Measurements from ENCODE around the gene SLC51B.
"Not testable (repeated sequence)": the region's sequence is repeated elsewhere in the genome, so short reads cannot be mapped to it uniquely, and the experiment has no call there.

Gene SLC51B

GRCh38 chr15:65044724-65045481, at the start of gene SLC51B:
SLC51B (plus strand) TSS chr15:65045387; CDS start chr15:65050005, 4,618 bp downstream.
- no peak for DNase-seq (ENCODE audit: low spot score)
- in situ Hi-C loops (cut with MboI; ENCODE audit: low pct_unique_long_range_greater_than_20kb, low sequenced_read_pairs, unreplicated experiment): no loop called here

GRCh38 chr15:64997066-64997465, 48.1 kb upstream of the SLC51B start:
- in situ Hi-C loops (cut with MboI; ENCODE audit: low pct_unique_long_range_greater_than_20kb, low sequenced_read_pairs, unreplicated experiment): no loop called here
- TF ChIP-seq CTCF (IDR thresholded peaks at IDR 0.05; ENCODE audit: extremely low read depth, insufficient read depth, missing control alignments): no peak
- DNase-seq (ENCODE audit: low spot score): no peak

More at GRCh38 chr15:65044724-65045481, at the start of gene SLC51B:
- no peak for TF ChIP-seq CTCF (IDR thresholded peaks at IDR 0.05; ENCODE audit: extremely low read depth, insufficient read depth, missing control alignments)

- no peak for DNase-seq (ENCODE audit: low spot score)
- TF ChIP-seq CTCF (IDR thresholded peaks at IDR 0.05; ENCODE audit: extremely low read depth, insufficient read depth, missing control alignments): no peak
- in situ Hi-C loops (cut with MboI; ENCODE audit: low pct_unique_long_range_greater_than_20kb, low sequenced_read_pairs, unreplicated experiment): no loop called here
Measured at GRCh38 chr15:64997745-64998375, 47.3 kb upstream of the SLC51B start.

- TF ChIP-seq CTCF (IDR thresholded peaks at IDR 0.05; ENCODE audit: extremely low read depth, insufficient read depth, missing control alignments): no peak
Measured at GRCh38 chr15:65004993-65005392, 40.2 kb upstream of the SLC51B start.

GRCh38 chr15:65006876-65007275, 38.3 kb upstream of the SLC51B start:
- no peak for TF ChIP-seq CTCF (IDR thresholded peaks at IDR 0.05; ENCODE audit: extremely low read depth, insufficient read depth, missing control alignments)
- DNase-seq (ENCODE audit: low spot score): no peak
- in situ Hi-C loops (cut with MboI; ENCODE audit: low pct_unique_long_range_greater_than_20kb, low sequenced_read_pairs, unreplicated experiment): no loop called here

More at GRCh38 chr15:65004993-65005392, 40.2 kb upstream of the SLC51B start:
- in situ Hi-C loops (cut with MboI; ENCODE audit: low pct_unique_long_range_greater_than_20kb, low sequenced_read_pairs, unreplicated experiment): no loop called here
- no peak for DNase-seq (ENCODE audit: low spot score)

GRCh38 chr15:65008983-65009382, 36.2 kb upstream of the SLC51B start:
- in situ Hi-C loops (cut with MboI; ENCODE audit: low pct_unique_long_range_greater_than_20kb, low sequenced_read_pairs, unreplicated experiment): no loop called here
- no peak for DNase-seq (ENCODE audit: low spot score)
- TF ChIP-seq CTCF (IDR thresholded peaks at IDR 0.05; ENCODE audit: extremely low read depth, insufficient read depth, missing control alignments): peak; percentile 33

GRCh38 chr15:65011198-65011597, 34.0 kb upstream of the SLC51B start:
- DNase-seq (ENCODE audit: low spot score); in situ Hi-C loops (cut with MboI; ENCODE audit: low pct_unique_long_range_greater_than_20kb, low sequenced_read_pairs, unreplicated experiment): not testable (repeated sequence)

All from GM13977 (cell line).